ENCODE data around the gene LAYN.

DNA sequence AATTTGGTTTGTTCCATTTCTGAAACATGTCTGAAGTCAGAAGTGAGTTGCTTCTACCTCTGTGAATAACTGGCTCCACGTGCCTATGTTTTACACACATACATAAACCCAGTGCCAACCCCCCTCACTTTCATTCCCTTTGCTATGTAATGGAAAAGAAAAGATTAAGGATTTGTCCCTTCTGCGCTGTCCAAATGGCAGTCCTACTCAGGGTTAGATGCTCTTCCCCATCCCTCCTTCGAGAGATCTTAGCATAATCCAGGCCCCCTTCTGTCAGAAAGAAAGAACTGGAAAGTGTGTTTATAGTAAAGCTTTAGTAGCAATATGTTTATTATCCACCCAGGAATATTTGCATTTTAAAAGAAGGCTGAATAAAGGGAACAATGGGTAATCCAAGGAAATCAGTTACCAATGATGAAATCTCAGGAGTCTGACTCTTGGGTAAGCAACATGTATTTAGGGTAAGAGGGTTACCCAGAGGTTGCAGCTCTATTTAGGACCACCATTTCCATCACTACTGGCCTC is 3.1 kb upstream of the LAYN start:
- TF ChIP-seq, protein P1, sequence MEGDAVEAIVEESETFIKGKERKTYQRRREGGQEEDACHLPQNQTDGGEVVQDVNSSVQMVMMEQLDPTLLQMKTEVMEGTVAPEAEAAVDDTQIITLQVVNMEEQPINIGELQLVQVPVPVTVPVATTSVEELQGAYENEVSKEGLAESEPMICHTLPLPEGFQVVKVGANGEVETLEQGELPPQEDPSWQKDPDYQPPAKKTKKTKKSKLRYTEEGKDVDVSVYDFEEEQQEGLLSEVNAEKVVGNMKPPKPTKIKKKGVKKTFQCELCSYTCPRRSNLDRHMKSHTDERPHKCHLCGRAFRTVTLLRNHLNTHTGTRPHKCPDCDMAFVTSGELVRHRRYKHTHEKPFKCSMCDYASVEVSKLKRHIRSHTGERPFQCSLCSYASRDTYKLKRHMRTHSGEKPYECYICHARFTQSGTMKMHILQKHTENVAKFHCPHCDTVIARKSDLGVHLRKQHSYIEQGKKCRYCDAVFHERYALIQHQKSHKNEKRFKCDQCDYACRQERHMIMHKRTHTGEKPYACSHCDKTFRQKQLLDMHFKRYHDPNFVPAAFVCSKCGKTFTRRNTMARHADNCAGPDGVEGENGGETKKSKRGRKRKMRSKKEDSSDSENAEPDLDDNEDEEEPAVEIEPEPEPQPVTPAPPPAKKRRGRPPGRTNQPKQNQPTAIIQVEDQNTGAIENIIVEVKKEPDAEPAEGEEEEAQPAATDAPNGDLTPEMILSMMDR (IDR thresholded peaks at IDR 0.05; ENCODE audit: low read depth, low read length) = no peak
- no peak for TF ChIP-seq POLR2A (IDR thresholded peaks at IDR 0.05; ENCODE audit: extremely low read depth, insufficient read length)
